HepG2 (cell line): ENCODE results near the gene ABHD2.

Experiments used
- BORCS8-MEF2B ChIP-seq: sonication (generic); formaldehyde crosslinking; IDR thresholded peaks from 2 replicates; pipeline ENCODE4 v1.8.0; 2022; ENCODE audit warnings: mild to moderate bottlenecking, missing genetic modification reagents
- CTCF ChIP-seq: sonication (generic); formaldehyde crosslinking; IDR thresholded peaks from 2 replicates; pipeline ENCODE4 v1.5.0; 2020; ENCODE audit warnings: mild to moderate bottlenecking, missing genetic modification reagents, moderate library complexity
- EP300 ChIP-seq, 3 experiments: sonication (generic) in 1 of 3; formaldehyde crosslinking in 1 of 3; IDR thresholded peaks; 2 replicates each; pipeline versions ENCODE4 v1.5.1 to v1.6.1; 2011 to 2020; ENCODE audit warnings: low read depth in 2 of 3, low read length in 2 of 3, borderline replicate concordance in 1 of 3, improper control_type of control experiment in 1 of 3, mild to moderate bottlenecking in 1 of 3, missing genetic modification reagents in 1 of 3, moderate library complexity in 1 of 3
- FOXK1 ChIP-seq: sonication (generic); formaldehyde crosslinking; IDR thresholded peaks from 2 replicates; pipeline ENCODE4 v1.4.0; 2020; ENCODE audit warnings: low read depth, missing genetic modification reagents, borderline replicate concordance
- HDAC6 ChIP-seq: fragments of 200-600 bp; sonication (generic); IDR thresholded peaks from 2 replicates; pipeline ENCODE4 v1.7.0; 2017; ENCODE audit warnings: mild to moderate bottlenecking, antibody characterized with exemption, low read length, low read depth
- KDM6A ChIP-seq: IDR thresholded peaks from 2 replicates; pipeline ENCODE4 v1.6.1; 2016; ENCODE audit warnings: low read depth
- PAWR ChIP-seq: sonication (generic); formaldehyde crosslinking; IDR thresholded peaks from 2 replicates; pipeline ENCODE4 v1.4.0; 2020; ENCODE audit warnings: missing genetic modification reagents, mild to moderate bottlenecking, borderline replicate concordance
- SNRNP70 ChIP-seq: fragments of 200-400 bp; formaldehyde crosslinking; IDR thresholded peaks from 2 replicates; pipeline ENCODE4 v1.6.1; 2017; ENCODE audit warnings: mild to moderate bottlenecking, low read depth, low read length, moderate library complexity
- ZNF792 ChIP-seq: IDR thresholded peaks from 2 replicates; pipeline ENCODE4 v1.6.1; 2016

DNA sequence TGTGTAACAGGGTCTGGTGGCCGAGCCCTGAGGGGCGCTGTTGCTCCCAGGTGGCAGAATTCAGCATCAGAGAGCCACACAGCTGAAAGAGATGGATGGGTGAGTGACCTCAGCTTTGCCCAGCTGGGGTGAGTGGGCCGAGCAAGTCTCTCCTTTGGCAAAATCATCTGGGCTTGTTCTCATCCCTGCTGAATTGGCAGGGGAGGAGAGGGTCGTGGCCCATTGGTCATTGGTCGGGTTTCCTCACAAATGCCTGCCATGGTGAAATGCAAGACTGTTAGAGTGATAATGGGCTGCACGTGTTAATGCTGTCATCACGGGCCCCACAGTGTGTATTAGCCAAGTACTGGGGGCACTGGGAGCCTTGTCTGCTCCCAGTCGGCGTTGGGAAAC, 15.9 kb downstream of the ABHD2 start:
- no peak for TF ChIP-seq EP300 (IDR thresholded peaks at IDR 0.05; ENCODE audit: low read depth in 2 of 2, low read length in 2 of 2)
- no peak for TF ChIP-seq EP300 (CRISPR knock-in tag; IDR thresholded peaks at IDR 0.05; ENCODE audit: borderline replicate concordance)
- no peak for TF ChIP-seq KDM6A (CRISPR knock-in tag)
- no peak for TF ChIP-seq HDAC6
- TF ChIP-seq PAWR (CRISPR knock-in tag), result no peak
- no peak for TF ChIP-seq BORCS8-MEF2B
- TF ChIP-seq CTCF (CRISPR knock-in tag), result no peak
- TF ChIP-seq FOXK1 (CRISPR knock-in tag), result no peak
- TF ChIP-seq ZNF792, result no peak
- TF ChIP-seq SNRNP70, result no peak
